NCI-H146 (cell line): Measurements from ENCODE around the gene PRMT1.
A peak's percentile ranks its signal among the peaks of the same experiment; 100 is the strongest.
"Not testable (repeated sequence)": the region's sequence is repeated elsewhere in the genome, so short reads cannot be mapped to it uniquely, and the experiment has no call there.

ENCODE experiments used
- DNase-seq: peaks from one replicate; lab custom pipeline; 2025; lab: John Stamatoyannopoulos, UW

The PRMT1 gene

DNA sequence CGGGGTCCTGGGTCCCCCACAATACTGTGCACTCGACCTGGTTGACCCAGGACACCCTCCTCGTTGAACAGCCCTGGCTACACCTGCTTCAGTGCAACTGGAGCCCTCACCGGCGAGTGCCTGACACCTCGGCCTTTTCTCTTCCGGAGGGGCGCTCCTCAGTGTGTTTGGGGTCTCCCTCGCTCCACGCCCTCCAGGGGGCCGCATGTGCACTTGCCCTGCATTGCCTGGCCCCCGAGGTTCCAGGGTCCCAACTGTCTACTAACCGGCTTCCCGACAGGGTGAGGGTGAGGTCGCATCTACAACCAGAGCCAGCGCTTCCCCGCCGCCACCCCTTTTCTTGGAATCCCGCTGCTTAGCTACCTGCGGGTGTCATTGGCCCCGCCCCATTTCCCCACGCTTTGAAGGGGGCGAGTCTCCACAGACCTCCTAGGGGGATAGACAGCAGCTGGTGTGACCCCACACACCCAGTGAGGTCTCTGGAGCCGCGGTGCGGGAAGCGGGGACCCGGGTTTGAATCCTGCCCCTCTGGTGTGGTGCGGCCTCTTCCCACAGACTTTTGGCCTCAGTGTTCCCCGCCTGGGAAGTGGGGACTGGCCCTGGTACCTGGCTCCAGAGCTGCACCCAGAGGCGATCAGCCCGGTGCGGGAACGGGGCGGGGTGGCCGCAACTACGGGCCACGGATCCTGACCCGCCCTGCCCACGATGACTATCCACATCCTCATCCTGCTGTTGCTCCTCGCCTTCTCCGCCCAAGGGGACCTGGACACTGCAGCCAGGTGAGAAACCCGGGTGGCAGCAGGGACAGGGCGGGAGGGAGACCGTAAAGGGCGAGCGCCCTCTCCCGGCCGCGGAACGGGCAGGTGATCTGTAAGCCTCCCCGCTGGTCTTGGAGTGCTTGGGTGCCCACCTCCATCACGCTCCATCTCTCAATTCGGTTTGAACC, 12.3 kb downstream of the PRMT1 start, which contains the start of gene ADM5:
ADM5 (plus strand) TSS at position 462 of the 946 bp plus-strand sequence; CDS start at position 706, 244 bp downstream.
- DNase-seq, result peak; percentile 88

DNA sequence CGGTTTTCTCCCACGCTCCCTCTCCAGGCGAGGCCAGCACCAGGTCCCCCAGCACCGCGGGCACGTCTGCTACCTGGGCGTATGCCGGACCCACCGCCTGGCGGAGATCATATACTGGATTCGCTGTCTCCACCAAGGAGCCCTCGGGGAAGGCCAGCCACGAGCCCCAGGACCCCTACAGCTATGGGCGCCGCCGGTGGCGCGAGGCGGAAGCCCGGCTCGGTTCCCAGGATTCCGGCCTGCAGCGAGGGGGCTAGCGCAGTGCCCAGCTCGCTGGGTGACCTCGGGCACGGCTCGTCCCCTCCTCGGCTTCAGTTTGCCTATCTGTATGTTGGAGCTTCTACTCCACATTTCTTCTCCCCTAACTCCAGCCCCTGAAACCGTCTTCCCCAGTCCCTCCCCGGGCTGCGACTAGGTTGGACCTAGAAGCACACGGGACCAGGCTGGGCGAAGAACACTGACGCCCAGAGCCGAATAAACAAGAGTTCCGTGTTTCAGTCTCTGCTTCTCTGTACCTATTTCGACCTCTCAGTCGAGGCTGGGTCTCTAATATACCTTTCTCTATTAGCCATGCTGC, 13.1 kb downstream of the PRMT1 start:
- peak; percentile 68 for DNase-seq

GRCh38 chr19:49690656-49691242, 13.7 kb downstream of the PRMT1 start, which contains the start of gene CPT1C:
CPT1C (plus strand) TSS chr19:49691116; CDS start chr19:49692253, 1,137 bp downstream.
- peak; percentile 97 for DNase-seq

DNA sequence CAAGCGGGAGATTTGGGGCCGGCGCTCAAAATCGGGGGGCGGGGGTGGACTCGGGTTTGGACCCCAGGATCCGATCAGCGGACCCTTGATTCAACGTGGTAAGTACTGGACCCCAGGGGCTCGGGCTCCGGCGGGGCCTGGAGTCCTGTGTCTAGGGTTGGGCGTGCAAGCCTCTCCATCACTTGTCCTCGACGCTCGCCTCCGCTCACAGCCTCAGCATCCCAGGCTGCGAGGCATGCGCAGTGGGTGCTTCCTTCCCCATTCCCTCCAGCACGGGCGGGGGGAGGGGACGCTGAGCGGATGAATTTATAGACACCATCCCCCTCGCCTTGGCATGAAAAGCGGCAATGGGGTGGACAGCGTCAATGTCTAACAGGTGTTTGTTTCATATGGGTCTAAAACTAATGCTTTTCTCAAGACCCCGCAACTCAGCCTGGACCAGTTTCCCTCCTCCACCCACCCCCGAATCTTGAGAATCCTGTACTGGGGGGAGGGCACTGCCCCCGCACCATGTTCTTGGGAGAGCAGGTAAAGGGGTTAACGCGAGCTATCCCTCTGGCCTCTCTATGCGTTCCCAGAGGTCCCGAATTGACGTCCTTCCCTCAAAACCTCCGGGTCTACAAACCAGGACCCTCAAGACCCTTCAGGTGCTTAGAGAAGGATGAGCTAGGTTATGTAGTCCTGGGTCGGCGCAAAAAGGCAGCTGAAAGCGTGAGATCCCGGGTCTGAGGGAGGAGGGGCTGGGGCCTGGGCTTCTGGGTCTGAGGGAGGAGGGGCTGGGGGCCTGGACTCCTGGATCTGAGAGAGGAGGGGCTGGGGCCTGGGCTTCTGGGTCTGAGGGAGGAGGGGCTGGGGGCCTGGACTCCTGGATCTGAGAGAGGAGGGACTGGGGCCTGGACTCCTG, 14.4 kb downstream of the PRMT1 start:
- DNase-seq, result peak; percentile 88

DNA sequence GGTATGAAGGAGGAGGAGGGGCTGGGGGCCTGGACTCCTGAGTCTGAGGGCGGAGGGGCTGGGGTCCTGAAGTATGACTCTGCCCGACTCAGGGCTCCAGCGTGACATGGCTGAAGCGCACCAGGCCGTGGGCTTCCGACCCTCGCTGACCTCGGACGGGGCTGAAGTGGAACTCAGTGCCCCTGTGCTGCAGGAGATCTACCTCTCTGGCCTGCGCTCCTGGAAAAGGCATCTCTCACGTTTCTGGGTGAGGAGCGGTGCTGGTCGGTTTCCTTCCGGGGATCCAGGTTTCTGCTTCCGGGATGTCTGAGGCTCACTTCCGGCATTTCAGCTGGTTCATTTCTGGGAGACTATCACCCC, 15.1 kb downstream of the PRMT1 start:
- DNase-seq, result no peak

- no peak for DNase-seq
These were observed 19.0 kb downstream of the PRMT1 start for GRCh38 chr19:49696115-49696514.

DNA sequence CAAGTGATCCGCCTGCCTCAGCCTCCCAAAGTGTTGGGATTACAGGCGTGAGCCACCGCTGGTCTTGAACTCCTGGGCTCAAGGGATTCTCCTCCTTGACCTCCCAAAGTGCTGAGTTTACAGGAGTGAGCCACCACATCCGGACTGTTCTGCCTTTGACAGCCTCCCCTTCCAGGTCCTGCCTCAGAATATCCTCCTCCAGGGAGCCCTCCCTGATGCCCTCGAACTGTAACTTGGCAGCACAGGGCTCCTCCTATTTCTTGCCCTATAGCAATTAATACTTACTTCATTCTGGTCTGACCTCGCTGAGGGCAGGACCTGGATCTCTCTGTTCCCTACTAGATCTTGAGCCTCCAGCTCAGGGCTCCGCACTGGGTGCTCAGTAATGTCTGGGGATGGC, 19.8 kb downstream of the PRMT1 start:
- DNase-seq, result no peak

GRCh38 chr19:49699364-49699763, 22.3 kb downstream of the PRMT1 start:
- DNase-seq, result no peak

DNA sequence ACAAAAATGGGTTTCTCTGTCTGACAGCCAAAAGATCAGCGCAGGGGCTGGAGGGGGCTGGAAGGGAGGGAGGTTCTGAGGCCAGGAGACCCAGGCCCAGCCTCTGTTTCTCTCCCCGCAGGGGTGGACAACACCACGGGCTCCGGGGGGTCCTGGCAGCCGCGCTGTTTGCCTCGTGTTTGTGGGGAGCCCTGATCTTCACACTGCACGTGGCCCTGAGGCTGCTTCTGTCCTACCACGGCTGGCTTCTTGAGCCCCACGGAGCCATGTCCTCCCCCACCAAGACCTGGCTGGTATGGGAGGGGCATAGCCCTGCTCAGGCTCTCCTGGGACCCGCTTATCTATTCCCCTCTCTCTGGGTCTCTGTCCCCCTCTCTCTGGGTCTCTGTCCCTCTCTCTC, 23.5 kb downstream of the PRMT1 start:
- no peak for DNase-seq

GRCh38 chr19:49701271-49701786, 24.3 kb downstream of the PRMT1 start:
- DNase-seq, result no peak

- DNase-seq, result no peak
These were observed 28.0 kb downstream of the PRMT1 start for GRCh38 chr19:49704888-49705642.

DNA sequence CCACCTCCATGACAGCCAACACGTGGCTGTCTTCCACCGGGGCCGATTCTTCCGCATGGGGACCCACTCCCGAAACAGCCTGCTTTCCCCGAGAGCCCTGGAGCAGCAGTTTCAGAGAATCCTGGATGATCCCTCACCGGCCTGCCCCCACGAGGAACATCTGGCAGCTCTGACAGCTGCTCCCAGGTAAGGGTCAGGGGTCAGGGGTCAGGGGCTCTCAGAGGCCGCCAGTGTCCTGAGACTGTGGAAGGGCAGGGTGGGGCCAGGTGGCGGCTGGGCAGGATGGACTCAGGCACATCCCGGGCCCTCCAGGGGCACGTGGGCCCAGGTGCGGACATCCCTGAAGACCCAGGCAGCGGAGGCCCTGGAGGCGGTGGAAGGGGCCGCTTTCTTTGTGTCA, 28.8 kb downstream of the PRMT1 start:
- DNase-seq, result no peak

DNA sequence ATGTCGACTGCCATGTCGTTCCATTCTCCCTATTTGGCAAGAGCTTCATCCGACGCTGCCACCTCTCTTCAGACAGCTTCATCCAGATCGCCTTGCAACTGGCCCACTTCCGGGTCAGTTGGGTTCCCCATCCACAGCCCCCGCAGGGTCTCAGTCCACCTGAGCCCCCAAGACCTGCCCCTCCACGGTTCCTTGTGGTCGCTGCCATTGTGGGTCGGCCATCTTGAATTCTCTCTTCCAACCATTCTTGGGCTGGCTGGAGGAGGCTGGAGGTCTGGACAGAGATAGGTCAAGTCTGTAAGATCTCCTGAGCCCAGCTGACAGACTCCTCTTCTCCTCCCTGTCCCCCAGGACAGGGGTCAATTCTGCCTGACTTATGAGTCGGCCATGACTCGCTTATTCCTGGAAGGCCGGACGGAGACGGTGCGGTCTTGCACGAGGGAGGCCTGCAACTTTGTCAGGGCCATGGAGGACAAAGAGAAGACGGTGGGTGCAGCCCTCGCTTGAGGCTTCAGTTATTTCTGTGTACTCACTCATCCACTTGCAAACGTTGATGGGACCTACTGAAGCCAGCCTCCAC, 33.4 kb downstream of the PRMT1 start:
- no peak for DNase-seq

DNA sequence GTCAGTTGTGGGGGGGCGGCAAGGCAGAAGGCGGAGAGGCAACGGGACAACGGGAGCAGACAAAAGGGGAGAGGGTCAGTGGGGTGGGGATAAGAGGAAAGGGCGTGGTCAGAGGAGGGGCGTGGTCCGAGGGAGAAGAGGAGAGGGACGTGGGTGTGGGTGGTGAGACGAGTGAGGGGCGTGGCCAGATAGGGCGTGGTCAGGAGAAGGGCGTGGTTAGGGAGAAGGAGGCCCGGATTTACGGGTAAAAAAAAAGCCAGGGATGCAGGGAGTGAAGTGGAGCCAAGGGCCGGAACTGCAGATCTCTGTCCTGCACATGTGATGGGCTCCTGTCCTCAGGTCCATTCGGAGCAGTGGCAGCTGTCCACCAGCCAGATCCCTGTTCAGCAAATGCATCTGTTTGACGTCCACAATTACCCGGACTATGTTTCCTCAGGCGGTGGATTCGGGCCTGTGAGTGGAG, 35.4 kb downstream of the PRMT1 start:
- DNase-seq, result peak; percentile 28

GRCh38 chr19:49713236-49713845, 36.3 kb downstream of the PRMT1 start:
- DNase-seq, result no peak

- DNase-seq, result peak; percentile 21
These were observed 39.1 kb downstream of the PRMT1 start for GRCh38 chr19:49716154-49716553.

GRCh38 chr19:49718511-49718910, 41.4 kb downstream of the PRMT1 start:
- no peak for DNase-seq

- no peak for DNase-seq
These were observed 41.9 kb downstream of the PRMT1 start for GRCh38 chr19:49718991-49719390.

GRCh38 chr19:49719420-49719819, 42.3 kb downstream of the PRMT1 start:
- not testable (repeated sequence) for DNase-seq
